ENCODE data around the gene LRP8. TPM values are rescaled to one million over a fixed set of nuclear protein-coding genes. Genes with fewer than 3 reads are reported as not detected.

Gene LRP8
- total and polyA plus RNA-seq, 2 donors (not counting 1 experiment from before 2014, with no cell fraction given), result 7.8 to 9.4 TPM

DNA sequence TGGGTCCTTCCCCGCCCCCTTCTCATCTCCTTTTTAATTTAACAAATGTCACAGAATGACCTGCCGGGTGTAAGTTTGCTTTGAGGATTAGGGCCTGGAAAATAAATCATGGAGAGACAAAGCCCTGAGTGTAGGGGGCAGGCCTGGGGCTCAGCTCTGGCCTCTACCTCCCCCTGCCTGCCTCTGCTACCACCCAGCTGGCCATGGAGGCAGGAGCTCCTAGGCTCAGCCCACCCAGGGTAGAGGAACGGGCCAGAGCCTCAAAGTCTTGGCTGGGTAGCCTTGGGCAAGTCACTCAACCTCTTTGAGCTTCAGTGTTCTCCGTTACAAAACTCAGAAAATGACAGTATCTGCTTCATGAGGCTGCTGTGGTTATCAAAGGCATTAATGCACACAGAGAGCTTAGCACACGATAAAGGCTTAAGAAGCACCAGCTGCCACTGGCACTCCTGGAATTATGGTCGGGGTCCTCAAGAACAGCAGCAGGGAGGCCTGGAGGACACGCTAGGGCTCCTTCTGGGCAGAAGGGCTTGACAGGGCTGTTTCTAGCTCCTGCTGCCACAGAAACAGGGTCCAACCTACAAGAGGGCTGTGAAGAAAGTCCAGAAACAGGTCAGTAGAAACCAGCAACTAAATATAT lies 39.0 kb downstream of the LRP8 start:
- H3K79me2 ChIP-seq (ENCODE audit: control insufficient read depth, insufficient read depth, low read length), result no peaks in the 10 kb centered on the region
- no peak for ATAC-seq (ENCODE audit: low read depth)
- intact Hi-C loops (cut with micrococcal nuclease), result no loop called here
- DNase-seq, result no peak
- Mint-ChIP-seq H3K9me3 (ENCODE audit: insufficient read depth) (no peaks in the 10 kb centered on the region), H3K4me1 (peaks cover 14% of the 10 kb centered on the region), H3K27ac (no peak overlapping the region), H3K27me3 (no peaks in the 10 kb centered on the region), H3K4me3 (no peak overlapping the region)
- H3K4me1 ChIP-seq (ENCODE audit: control insufficient read depth in 2 of 2, insufficient read depth in 2 of 2, low read length in 2 of 2), result peaks cover 13 to 20% of the 10 kb centered on the region in 2 donors
- 99% methylated on average over 5 of the region's 7 CpGs for WGBS (ENCODE audit: insufficient coverage)
- no peaks in the 10 kb centered on the region for H3K9me3 ChIP-seq (ENCODE audit: control extremely low read depth in 1 of 3, control insufficient read depth in 2 of 3, insufficient read depth in 1 of 3, low read length in 2 of 3)
- TF ChIP-seq, protein P1, sequence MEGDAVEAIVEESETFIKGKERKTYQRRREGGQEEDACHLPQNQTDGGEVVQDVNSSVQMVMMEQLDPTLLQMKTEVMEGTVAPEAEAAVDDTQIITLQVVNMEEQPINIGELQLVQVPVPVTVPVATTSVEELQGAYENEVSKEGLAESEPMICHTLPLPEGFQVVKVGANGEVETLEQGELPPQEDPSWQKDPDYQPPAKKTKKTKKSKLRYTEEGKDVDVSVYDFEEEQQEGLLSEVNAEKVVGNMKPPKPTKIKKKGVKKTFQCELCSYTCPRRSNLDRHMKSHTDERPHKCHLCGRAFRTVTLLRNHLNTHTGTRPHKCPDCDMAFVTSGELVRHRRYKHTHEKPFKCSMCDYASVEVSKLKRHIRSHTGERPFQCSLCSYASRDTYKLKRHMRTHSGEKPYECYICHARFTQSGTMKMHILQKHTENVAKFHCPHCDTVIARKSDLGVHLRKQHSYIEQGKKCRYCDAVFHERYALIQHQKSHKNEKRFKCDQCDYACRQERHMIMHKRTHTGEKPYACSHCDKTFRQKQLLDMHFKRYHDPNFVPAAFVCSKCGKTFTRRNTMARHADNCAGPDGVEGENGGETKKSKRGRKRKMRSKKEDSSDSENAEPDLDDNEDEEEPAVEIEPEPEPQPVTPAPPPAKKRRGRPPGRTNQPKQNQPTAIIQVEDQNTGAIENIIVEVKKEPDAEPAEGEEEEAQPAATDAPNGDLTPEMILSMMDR (IDR thresholded peaks at IDR 0.05), result no peak
- TF ChIP-seq EZH2 (IDR thresholded peaks at IDR 0.05; ENCODE audit: borderline replicate concordance, insufficient read depth, low read depth, low read length, poor library complexity, severe bottlenecking), result no peak
- H3K4me2 ChIP-seq (replicated peaks; ENCODE audit: low read depth, low read length, poor library complexity, severe bottlenecking), result no peak overlapping the region
- no peak overlapping the region for H2AFZ ChIP-seq (ENCODE audit: insufficient read depth, low read depth, low read length, poor library complexity, severe bottlenecking)
- peaks cover 0 to 3% of the 10 kb centered on the region in 2 experiments for H3K36me3 ChIP-seq (replicated peaks in 1 of 2; ENCODE audit: control extremely low read depth in 1 of 2, control insufficient read depth in 1 of 2, extremely low read depth in 1 of 2, insufficient read depth in 2 of 2, low read length in 1 of 2)
- H3K27ac ChIP-seq (ENCODE audit: low read length in 2 of 2), result no peak overlapping the region
- H3K4me3 ChIP-seq (ENCODE audit: control extremely low read depth in 1 of 5, extremely low read depth in 1 of 5, insufficient read depth in 1 of 5, low read depth in 2 of 5, low read length in 4 of 5), result no peak overlapping the region
- POLR2A ChIA-PET, result no interaction called here
- H3K27me3 ChIP-seq (replicated peaks in 1 of 4; ENCODE audit: control extremely low read depth in 1 of 4, control insufficient read depth in 3 of 4, insufficient read depth in 4 of 4, low read length in 3 of 4), result no peaks in the 10 kb centered on the region
- H4K20me1 ChIP-seq (ENCODE audit: control insufficient read depth, insufficient read depth, low read length, poor library complexity, severe bottlenecking), result no peaks in the 10 kb centered on the region
- CTCF ChIA-PET, result interaction anchor here (1.2 to 3.3 kb wide), 3 partner anchors 10 to 104 kb away, joined by 3 to 19 read pairs (median 14); no protein-coding TSS in a partner anchor
- H3K9ac ChIP-seq (ENCODE audit: low read length), result no peak overlapping the region

- ChIA-PET CTCF (interaction anchor here (0.9 to 3.3 kb wide), 4 partner anchors 9 to 108 kb away, joined by 3 to 19 read pairs (median 9); no protein-coding TSS in a partner anchor), POLR2A (no interaction called here)
- Mint-ChIP-seq H3K27me3 (no peaks in the 10 kb centered on the region), H3K9me3 (ENCODE audit: insufficient read depth) (no peaks in the 10 kb centered on the region), H3K27ac (no peak overlapping the region), H3K4me3 (no peak overlapping the region), H3K4me1 (peaks cover 9% of the 10 kb centered on the region)
- Histone ChIP-seq H3K4me1 (ENCODE audit: control insufficient read depth in 2 of 2, insufficient read depth in 2 of 2, low read length in 2 of 2) (peaks cover 9 to 14% of the 10 kb centered on the region in 2 donors), H4K20me1 (ENCODE audit: control insufficient read depth, insufficient read depth, low read length, poor library complexity, severe bottlenecking) (no peaks in the 10 kb centered on the region), H3K9ac (ENCODE audit: low read length) (no peak overlapping the region), H3K79me2 (ENCODE audit: control insufficient read depth, insufficient read depth, low read length) (no peaks in the 10 kb centered on the region), H3K4me3 (ENCODE audit: control extremely low read depth in 1 of 5, extremely low read depth in 1 of 5, insufficient read depth in 1 of 5, low read depth in 2 of 5, low read length in 4 of 5) (no peak overlapping the region), H3K27me3 (replicated peaks in 1 of 4; ENCODE audit: control extremely low read depth in 1 of 4, control insufficient read depth in 3 of 4, insufficient read depth in 4 of 4, low read length in 3 of 4) (no peaks in the 10 kb centered on the region), H3K4me2 (replicated peaks; ENCODE audit: low read depth, low read length, poor library complexity, severe bottlenecking) (no peak overlapping the region), H3K9me3 (ENCODE audit: control extremely low read depth in 1 of 3, control insufficient read depth in 2 of 3, insufficient read depth in 1 of 3, low read length in 2 of 3) (no peaks in the 10 kb centered on the region), H3K27ac (ENCODE audit: low read length in 2 of 2) (no peak overlapping the region), H2AFZ (ENCODE audit: insufficient read depth, low read depth, low read length, poor library complexity, severe bottlenecking) (no peak overlapping the region), H3K36me3 (replicated peaks in 1 of 2; ENCODE audit: control extremely low read depth in 1 of 2, control insufficient read depth in 1 of 2, extremely low read depth in 1 of 2, insufficient read depth in 2 of 2, low read length in 1 of 2) (peaks cover 0 to 3% of the 10 kb centered on the region in 2 experiments)
- ATAC-seq (ENCODE audit: low read depth), result no peak
- 95% methylated on average over 11 of the region's 18 CpGs for WGBS (ENCODE audit: insufficient coverage)
- DNase-seq, result no peak
- TF ChIP-seq EZH2 (IDR thresholded peaks at IDR 0.05; ENCODE audit: borderline replicate concordance, insufficient read depth, low read depth, low read length, poor library complexity, severe bottlenecking), result no peak
- TF ChIP-seq, protein P1 (IDR thresholded peaks at IDR 0.05), result no peak
- intact Hi-C loops (cut with micrococcal nuclease), result no loop called here
Measured at GRCh38 chr1:53288002-53288789, 39.7 kb downstream of the LRP8 start.

All from B cell (primary cell).